CD4-positive, CD25-positive, alpha-beta regulatory T cell (primary cell): ENCODE results near the gene TENM4. TPM values are rescaled to one million over a fixed set of nuclear protein-coding genes. Genes with fewer than 3 reads are reported as not detected.

Source experiments
- ATAC-seq, 2 donors: fragments of 150-1000 bp; cut with Tn5 transposase; one replicate each; pipeline ENCODE4 v1.10.0; 2021; ENCODE audit warnings: low read depth in 2 of 2, moderate number of reproducible peaks in 2 of 2, moderate library complexity in 1 of 2
- DNase-seq, 3 donors: peaks; one replicate each; pipeline versions ENCODE4 v3.0.0 to v3.0.0-alpha.2; 2012 to 2022; ENCODE audit warnings: mixed read lengths in 1 of 3
- H3K27ac ChIP-seq: one replicate; pipeline ENCODE4 v1.7.0; 2013; ENCODE audit warnings: mild to moderate bottlenecking, low read length; ENCODE audit not compliant: insufficient read depth, poor library complexity, severe bottlenecking
- H3K27me3 ChIP-seq: one replicate; pipeline ENCODE4 v1.7.0; 2013; ENCODE audit warnings: low read length; ENCODE audit not compliant: control insufficient read depth, insufficient read depth
- H3K36me3 ChIP-seq: one replicate; pipeline ENCODE4 v1.7.0; 2013; ENCODE audit warnings: mild to moderate bottlenecking, low read length, moderate library complexity; ENCODE audit not compliant: control insufficient read depth, insufficient read depth
- H3K4me1 ChIP-seq: 2 replicates; pipeline ENCODE4 v1.7.0; 2013; ENCODE audit warnings: mild to moderate bottlenecking, low read length; ENCODE audit not compliant: insufficient read depth, control insufficient read depth, poor library complexity, severe bottlenecking
- H3K4me3 ChIP-seq: one replicate; pipeline ENCODE4 v1.7.0; 2013; ENCODE audit warnings: low read depth, mild to moderate bottlenecking, low read length, moderate library complexity
- H3K9me3 ChIP-seq, 2 experiments: 1 replicate in 1 of 2; 2 replicates in 1 of 2; pipeline ENCODE4 v1.7.0; 2013; ENCODE audit warnings: low read length in 2 of 2, mild to moderate bottlenecking in 1 of 2, moderate library complexity in 1 of 2; ENCODE audit not compliant: control insufficient read depth in 2 of 2
- H3K27ac Mint-ChIP-seq, 3 donors: one replicate each; pipeline ENCODE4 v1.8.0; 2020 to 2022; ENCODE audit warnings: mild to moderate bottlenecking in 3 of 3, mixed read lengths in 3 of 3, moderate library complexity in 2 of 3
- H3K27me3 Mint-ChIP-seq: one replicate; pipeline ENCODE4 v1.8.0; 2022; ENCODE audit warnings: mild to moderate bottlenecking, mixed read lengths
- H3K36me3 Mint-ChIP-seq: one replicate; pipeline ENCODE4 v1.8.0; 2020; ENCODE audit warnings: mixed read lengths
- H3K4me1 Mint-ChIP-seq, 4 donors: one replicate each; pipeline ENCODE4 v1.8.0; 2020 to 2022; ENCODE audit warnings: mixed read lengths in 4 of 4, mild to moderate bottlenecking in 1 of 4
- H3K4me3 Mint-ChIP-seq, 4 donors: one replicate each; pipeline ENCODE4 v1.8.0; 2020 to 2022; ENCODE audit warnings: mild to moderate bottlenecking in 4 of 4, mixed read lengths in 4 of 4, moderate library complexity in 3 of 4
- H3K9me3 Mint-ChIP-seq, 7 donors: one replicate each; pipeline ENCODE4 v1.8.0; 2020 to 2022; ENCODE audit warnings: mixed read lengths in 7 of 7, mild to moderate bottlenecking in 3 of 7, moderate library complexity in 2 of 7
- polyA plus RNA-seq, 4 donors: library from polyadenylated mRNA; unstranded; fragments of 300-500 nt; fragmentation: Illumina TruSeq; gene quantifications; one replicate each; pipeline ENCODE4 v1.2.3, GENCODE V29; 2021
- total RNA-seq: library from RNA; stranded (reverse); gene quantifications from one replicate; pipeline ENCODE4 v1.2.3, GENCODE V29; 2022

TENM4 gene
- total and polyA plus RNA-seq, 5 donors from 2014 or later = 0.02 TPM; not detected in 4

- ATAC-seq (no peak), DNase-seq (no peak)
- H3K27me3 Mint-ChIP-seq = peaks cover 6% of the 10 kb centered on the region
- H3K27ac ChIP-seq = no peak overlapping the region
- H3K9me3 Mint-ChIP-seq = peaks cover 0 to 8% (median 0%) of the 10 kb centered on the region in 7 donors
- no peaks in the 10 kb centered on the region for H3K4me1 Mint-ChIP-seq
- no peak overlapping the region for H3K4me3 Mint-ChIP-seq
- H3K27me3 ChIP-seq = no peaks in the 10 kb centered on the region
- no peaks in the 10 kb centered on the region for H3K4me1 ChIP-seq
- H3K9me3 ChIP-seq = no peaks in the 10 kb centered on the region
- H3K27ac Mint-ChIP-seq = no peak overlapping the region
- H3K36me3 ChIP-seq = no peaks in the 10 kb centered on the region
- H3K4me3 ChIP-seq = no peak overlapping the region
- no peaks in the 10 kb centered on the region for H3K36me3 Mint-ChIP-seq
Measured at GRCh38 chr11:79328402-79328801, 112.4 kb downstream of the TENM4 start.

DNA sequence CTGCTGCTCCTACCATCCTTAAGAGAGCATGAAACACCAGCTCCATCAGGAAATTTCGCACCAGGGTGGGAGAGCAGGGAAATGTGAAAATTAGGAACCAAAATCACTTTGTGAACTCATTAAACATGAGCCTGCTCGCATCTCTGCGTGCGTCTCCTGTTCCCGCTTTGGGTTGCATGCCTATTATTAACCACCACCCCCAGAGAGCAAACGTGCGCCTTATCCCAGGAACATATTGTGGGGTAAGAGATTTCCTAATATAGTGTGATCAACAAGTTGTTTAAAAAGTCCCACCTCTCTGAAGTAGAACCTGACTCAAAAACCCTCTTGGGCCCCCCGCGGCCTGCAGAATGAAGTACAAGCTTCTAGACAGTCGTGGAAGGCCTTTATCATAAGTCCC, 115.0 kb downstream of the TENM4 start:
- DNase-seq = no peak
- H3K27ac Mint-ChIP-seq = no peak overlapping the region

GRCh38 chr11:79321263-79321662, 119.6 kb downstream of the TENM4 start:
- H3K4me3 Mint-ChIP-seq = no peak overlapping the region
- H3K27me3 ChIP-seq = no peaks in the 10 kb centered on the region
- no peak overlapping the region for H3K4me3 ChIP-seq
- no peaks in the 10 kb centered on the region for H3K9me3 ChIP-seq
- H3K4me1 Mint-ChIP-seq = no peaks in the 10 kb centered on the region
- ATAC-seq = no peak
- H3K27ac ChIP-seq = no peak overlapping the region
- no peaks in the 10 kb centered on the region for H3K4me1 ChIP-seq
- no peaks in the 10 kb centered on the region for H3K36me3 Mint-ChIP-seq
- peaks cover 0 to 4% (median 2%) of the 10 kb centered on the region in 7 donors for H3K9me3 Mint-ChIP-seq
- H3K27ac Mint-ChIP-seq = no peak overlapping the region
- peaks cover 3% of the 10 kb centered on the region for H3K27me3 Mint-ChIP-seq
- H3K36me3 ChIP-seq = no peaks in the 10 kb centered on the region
- DNase-seq = no peak

More for the DNA sequence above, 115.0 kb downstream of the TENM4 start:
- H3K27ac ChIP-seq = no peak overlapping the region
- H3K9me3 ChIP-seq = no peaks in the 10 kb centered on the region
- H3K9me3 Mint-ChIP-seq = peaks cover 0 to 8% (median 0%) of the 10 kb centered on the region in 7 donors
- H3K27me3 ChIP-seq = no peaks in the 10 kb centered on the region
- no peaks in the 10 kb centered on the region for H3K4me1 Mint-ChIP-seq
- no peaks in the 10 kb centered on the region for H3K36me3 Mint-ChIP-seq
- ATAC-seq = no peak
- H3K4me3 Mint-ChIP-seq = no peak overlapping the region
- no peaks in the 10 kb centered on the region for H3K36me3 ChIP-seq
- H3K4me3 ChIP-seq = no peak overlapping the region
- H3K4me1 ChIP-seq = no peaks in the 10 kb centered on the region
- H3K27me3 Mint-ChIP-seq = peaks cover 6% of the 10 kb centered on the region

GRCh38 chr11:79314906-79315689, 125.7 kb downstream of the TENM4 start:
- Histone ChIP-seq H3K36me3 (no peaks in the 10 kb centered on the region), H3K27me3 (no peaks in the 10 kb centered on the region), H3K9me3 (peaks cover 0 to 2% of the 10 kb centered on the region in 2 experiments), H3K4me3 (no peak overlapping the region), H3K4me1 (no peaks in the 10 kb centered on the region), H3K27ac (no peak overlapping the region)
- H3K27me3 Mint-ChIP-seq = peaks cover 8% of the 10 kb centered on the region
- peaks cover 0 to 5% (median 0%) of the 10 kb centered on the region in 7 donors for H3K9me3 Mint-ChIP-seq
- H3K4me1 Mint-ChIP-seq = no peaks in the 10 kb centered on the region
- no peak overlapping the region for H3K4me3 Mint-ChIP-seq
- DNase-seq (no peak), ATAC-seq (no peak)
- H3K27ac Mint-ChIP-seq = no peak overlapping the region
- no peaks in the 10 kb centered on the region for H3K36me3 Mint-ChIP-seq

DNA sequence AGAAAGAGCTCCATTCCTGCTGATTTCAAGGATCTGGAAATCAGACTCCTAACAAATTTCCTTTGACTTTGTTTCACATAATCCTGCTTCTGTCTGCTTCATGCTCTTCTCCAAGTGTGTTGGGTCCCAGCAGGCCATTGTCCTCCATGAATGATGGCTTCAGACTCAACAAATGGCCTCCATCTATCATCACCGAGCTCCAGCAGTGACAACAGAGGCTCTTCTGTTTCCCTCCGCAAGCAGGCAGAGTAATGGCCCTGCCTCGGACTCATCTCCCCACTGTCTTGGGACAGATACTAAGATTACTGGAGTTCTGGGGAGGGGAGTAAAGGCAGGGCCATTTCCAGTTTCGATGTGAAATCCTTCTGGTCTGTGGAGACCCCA, 127.3 kb downstream of the TENM4 start:
- Histone ChIP-seq H3K27me3 (no peaks in the 10 kb centered on the region), H3K4me3 (no peak overlapping the region), H3K9me3 (peaks cover 0 to 2% of the 10 kb centered on the region in 2 experiments), H3K27ac (no peak overlapping the region), H3K4me1 (no peaks in the 10 kb centered on the region), H3K36me3 (no peaks in the 10 kb centered on the region)
- no peak for DNase-seq
- no peak overlapping the region for H3K4me3 Mint-ChIP-seq
- no peak overlapping the region for H3K27ac Mint-ChIP-seq
- H3K9me3 Mint-ChIP-seq = peaks cover 0 to 5% (median 0%) of the 10 kb centered on the region in 7 donors
- H3K36me3 Mint-ChIP-seq = no peaks in the 10 kb centered on the region
- peaks cover 8% of the 10 kb centered on the region for H3K27me3 Mint-ChIP-seq
- H3K4me1 Mint-ChIP-seq = no peaks in the 10 kb centered on the region
- no peak for ATAC-seq

- Histone ChIP-seq H3K4me3 (no peak overlapping the region), H3K4me1 (no peaks in the 10 kb centered on the region), H3K27me3 (no peaks in the 10 kb centered on the region), H3K9me3 (peaks cover 0 to 2% of the 10 kb centered on the region in 2 experiments), H3K36me3 (no peaks in the 10 kb centered on the region), H3K27ac (no peak overlapping the region)
- ATAC-seq (no peak), DNase-seq (no peak)
- H3K4me3 Mint-ChIP-seq = no peak overlapping the region
- no peaks in the 10 kb centered on the region for H3K4me1 Mint-ChIP-seq
- no peak overlapping the region for H3K27ac Mint-ChIP-seq
- no peaks in the 10 kb centered on the region for H3K36me3 Mint-ChIP-seq
- H3K27me3 Mint-ChIP-seq = peaks cover 8% of the 10 kb centered on the region
- peaks cover 0 to 5% (median 0%) of the 10 kb centered on the region in 7 donors for H3K9me3 Mint-ChIP-seq
Measured at GRCh38 chr11:79312617-79313529, 128.0 kb downstream of the TENM4 start.

DNA sequence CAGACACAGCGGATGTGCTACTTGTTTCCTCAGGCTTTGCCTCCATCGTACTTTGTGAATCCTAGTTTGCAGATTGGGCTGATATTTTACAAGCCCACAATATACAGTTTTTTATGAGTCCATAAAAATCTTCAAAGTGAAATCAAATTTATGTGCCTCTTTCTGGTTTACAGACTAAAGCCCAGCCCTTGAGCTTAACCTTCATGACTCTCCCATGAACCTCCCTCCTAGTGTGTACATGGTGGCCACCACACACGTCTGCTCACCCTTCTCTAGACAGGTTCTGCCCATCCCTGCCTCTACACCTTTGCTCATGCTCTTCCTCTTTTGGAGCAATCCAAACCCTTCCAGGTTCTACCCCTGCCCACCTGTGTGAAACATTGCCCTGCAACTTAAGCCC, 129.4 kb downstream of the TENM4 start:
- H3K4me3 ChIP-seq = no peak overlapping the region

More for the DNA sequence above, 129.4 kb downstream of the TENM4 start:
- peaks cover 0 to 4% (median 1%) of the 10 kb centered on the region in 7 donors for H3K9me3 Mint-ChIP-seq
- no peak for ATAC-seq
- no peaks in the 10 kb centered on the region for H3K36me3 Mint-ChIP-seq
- Histone ChIP-seq H3K27me3 (no peaks in the 10 kb centered on the region), H3K36me3 (no peaks in the 10 kb centered on the region), H3K4me1 (no peaks in the 10 kb centered on the region), H3K27ac (no peak overlapping the region), H3K9me3 (peaks cover 0 to 2% of the 10 kb centered on the region in 2 experiments)
- DNase-seq = no peak
- H3K27me3 Mint-ChIP-seq = peaks cover 8% of the 10 kb centered on the region
- peak overlapping the region in 1 of 4 donors; percentile 17 for H3K4me3 Mint-ChIP-seq
- no peak overlapping the region for H3K27ac Mint-ChIP-seq
- no peaks in the 10 kb centered on the region for H3K4me1 Mint-ChIP-seq
